Ishikawa (cell line): ENCODE results near the gene MRPL41.

Experiments
- CEBPB ChIP-seq: IDR thresholded peaks from 2 replicates; pipeline ENCODE4 v1.6.1; 2012
- CREB1 ChIP-seq: IDR thresholded peaks from 2 replicates; pipeline ENCODE4 v1.6.1; 2012; ENCODE audit warnings: low read depth
- EGR1 ChIP-seq: IDR thresholded peaks from 2 replicates; pipeline ENCODE4 v1.6.1; 2012
- EP300 ChIP-seq: IDR thresholded peaks from 2 replicates; pipeline ENCODE4 v1.6.1; 2012; ENCODE audit warnings: borderline replicate concordance
- FOXM1 ChIP-seq: IDR thresholded peaks from 2 replicates; pipeline ENCODE4 v1.6.1; 2012; ENCODE audit warnings: low read depth, borderline replicate concordance
- MAX ChIP-seq: IDR thresholded peaks from 2 replicates; pipeline ENCODE4 v1.6.1; 2012
- NFIC ChIP-seq: IDR thresholded peaks from 2 replicates; pipeline ENCODE4 v1.6.1; 2012
- RAD21 ChIP-seq: IDR thresholded peaks from 2 replicates; pipeline ENCODE4 v1.6.1; 2012; ENCODE audit warnings: low read depth
- TAF1 ChIP-seq: IDR thresholded peaks from 2 replicates; pipeline ENCODE4 v1.6.1; 2012; ENCODE audit warnings: low read depth, mild to moderate bottlenecking
- TCF12 ChIP-seq: IDR thresholded peaks from 2 replicates; pipeline ENCODE4 v1.6.1; 2012; ENCODE audit warnings: low read depth
- TEAD4 ChIP-seq: IDR thresholded peaks from 2 replicates; pipeline ENCODE4 v1.6.1; 2012
- USF1 ChIP-seq: IDR thresholded peaks from 2 replicates; pipeline ENCODE4 v1.6.1; 2012
- YY1 ChIP-seq: IDR thresholded peaks from 2 replicates; pipeline ENCODE4 v1.6.1; 2012; ENCODE audit warnings: low read depth
- ZBTB7A ChIP-seq: IDR thresholded peaks from 2 replicates; pipeline ENCODE4 v1.6.1; 2012; ENCODE audit warnings: low read depth
- TF ChIP-seq, protein P1 (sequence below): IDR thresholded peaks from 2 replicates; pipeline ENCODE4 v1.6.1; 2012; ENCODE audit warnings: low read depth, mild to moderate bottlenecking

The MRPL41 gene

DNA sequence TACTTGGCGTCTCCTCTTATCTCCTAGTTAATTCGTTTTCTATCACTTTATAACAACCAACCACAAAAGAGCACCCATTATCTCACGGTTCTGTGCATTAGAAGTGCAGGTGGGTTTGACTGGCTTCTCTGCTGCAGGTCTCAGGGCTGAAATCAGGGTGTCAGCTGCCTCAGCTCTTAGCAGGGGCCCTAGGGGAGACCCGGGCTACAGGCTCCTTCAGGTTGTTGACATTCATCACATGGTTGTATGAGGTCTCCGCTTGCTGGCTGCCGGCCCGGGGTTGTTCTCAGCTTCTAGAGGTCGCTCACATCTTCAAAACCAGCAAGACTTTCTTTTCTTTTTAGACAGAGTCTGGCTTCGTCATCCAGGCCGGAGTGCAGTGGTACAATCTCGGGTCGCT lies 41.5 kb downstream of the MRPL41 start:
- TF ChIP-seq, protein P1, sequence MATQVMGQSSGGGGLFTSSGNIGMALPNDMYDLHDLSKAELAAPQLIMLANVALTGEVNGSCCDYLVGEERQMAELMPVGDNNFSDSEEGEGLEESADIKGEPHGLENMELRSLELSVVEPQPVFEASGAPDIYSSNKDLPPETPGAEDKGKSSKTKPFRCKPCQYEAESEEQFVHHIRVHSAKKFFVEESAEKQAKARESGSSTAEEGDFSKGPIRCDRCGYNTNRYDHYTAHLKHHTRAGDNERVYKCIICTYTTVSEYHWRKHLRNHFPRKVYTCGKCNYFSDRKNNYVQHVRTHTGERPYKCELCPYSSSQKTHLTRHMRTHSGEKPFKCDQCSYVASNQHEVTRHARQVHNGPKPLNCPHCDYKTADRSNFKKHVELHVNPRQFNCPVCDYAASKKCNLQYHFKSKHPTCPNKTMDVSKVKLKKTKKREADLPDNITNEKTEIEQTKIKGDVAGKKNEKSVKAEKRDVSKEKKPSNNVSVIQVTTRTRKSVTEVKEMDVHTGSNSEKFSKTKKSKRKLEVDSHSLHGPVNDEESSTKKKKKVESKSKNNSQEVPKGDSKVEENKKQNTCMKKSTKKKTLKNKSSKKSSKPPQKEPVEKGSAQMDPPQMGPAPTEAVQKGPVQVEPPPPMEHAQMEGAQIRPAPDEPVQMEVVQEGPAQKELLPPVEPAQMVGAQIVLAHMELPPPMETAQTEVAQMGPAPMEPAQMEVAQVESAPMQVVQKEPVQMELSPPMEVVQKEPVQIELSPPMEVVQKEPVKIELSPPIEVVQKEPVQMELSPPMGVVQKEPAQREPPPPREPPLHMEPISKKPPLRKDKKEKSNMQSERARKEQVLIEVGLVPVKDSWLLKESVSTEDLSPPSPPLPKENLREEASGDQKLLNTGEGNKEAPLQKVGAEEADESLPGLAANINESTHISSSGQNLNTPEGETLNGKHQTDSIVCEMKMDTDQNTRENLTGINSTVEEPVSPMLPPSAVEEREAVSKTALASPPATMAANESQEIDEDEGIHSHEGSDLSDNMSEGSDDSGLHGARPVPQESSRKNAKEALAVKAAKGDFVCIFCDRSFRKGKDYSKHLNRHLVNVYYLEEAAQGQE = no peak
- no peak for TF ChIP-seq USF1
- no peak for TF ChIP-seq FOXM1
- TF ChIP-seq TEAD4 = no peak
- no peak for TF ChIP-seq ZBTB7A
- TF ChIP-seq NFIC = no peak
- TF ChIP-seq RAD21 = no peak
- TF ChIP-seq CEBPB = no peak
- TF ChIP-seq TCF12 = no peak
- TF ChIP-seq TAF1 = no peak
- no peak for TF ChIP-seq MAX
- TF ChIP-seq CREB1 = no peak
- TF ChIP-seq EP300 = no peak
- TF ChIP-seq EGR1 = no peak
- no peak for TF ChIP-seq YY1

DNA sequence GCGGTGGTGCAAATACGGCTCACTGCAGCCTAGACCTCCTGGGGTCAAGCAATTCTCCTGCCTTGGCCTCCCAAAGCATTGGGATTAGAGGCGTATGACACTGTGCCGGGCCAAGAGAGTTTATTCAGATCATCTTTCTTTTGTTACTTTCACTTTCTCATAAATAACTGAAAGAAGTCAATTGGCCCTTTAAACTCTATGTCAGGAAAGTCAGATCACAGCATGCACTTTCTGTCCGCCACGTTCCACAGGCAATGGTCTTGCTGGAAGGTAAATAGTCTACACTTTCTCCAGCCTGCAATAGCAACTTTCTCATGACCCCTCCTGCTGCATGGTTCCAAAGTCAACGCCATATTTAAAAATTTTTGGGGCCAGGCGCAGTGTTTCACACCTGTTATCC lies 47.3 kb downstream of the MRPL41 start:
- TF ChIP-seq NFIC = no peak
- TF ChIP-seq FOXM1 = no peak
- TF ChIP-seq RAD21 = no peak
- no peak for TF ChIP-seq USF1
- TF ChIP-seq MAX = no peak
- TF ChIP-seq, protein P1 = no peak
- TF ChIP-seq YY1 = no peak
- no peak for TF ChIP-seq TEAD4
- no peak for TF ChIP-seq ZBTB7A
- no peak for TF ChIP-seq TAF1
- no peak for TF ChIP-seq CEBPB
